EH (cell line): ENCODE measurements around the gene RNPEPL1.

Experiments used
- DNase-seq: peaks from one replicate; pipeline ENCODE4 v3.0.0-alpha.2; 2015; ENCODE audit warnings: low read depth

The RNPEPL1 gene

GRCh38 chr2:240626531-240627300 lies 58.4 kb downstream of the RNPEPL1 start:
- no peak for DNase-seq

- no peak for DNase-seq
Observed at GRCh38 chr2:240627736-240628506, 59.6 kb downstream of the RNPEPL1 start.

- no peak for DNase-seq
Observed at GRCh38 chr2:240628507-240628807, 60.2 kb downstream of the RNPEPL1 start.

GRCh38 chr2:240628808-240629618 lies 60.7 kb downstream of the RNPEPL1 start:
- DNase-seq = no peak

GRCh38 chr2:240629619-240629967 lies 61.3 kb downstream of the RNPEPL1 start:
- DNase-seq = no peak

GRCh38 chr2:240629968-240630770 lies 61.9 kb downstream of the RNPEPL1 start:
- no peak for DNase-seq
